Activated CD4-positive, alpha-beta T cell treated with anti-CD3 and anti-CD28 coated beads, Interleukin-2, amount 10 ng/mL, durations not matched to agents 24 days and 14 days (primary cell): ENCODE measurements around the gene MPZL3. TPM values are rescaled to one million over a fixed set of nuclear protein-coding genes. Genes with fewer than 3 reads are reported as not detected.

Experiments used
- DNase-seq: peaks from one replicate; pipeline ENCODE4 v3.0.0; 2022
- H3K27ac Mint-ChIP-seq: one replicate; pipeline ENCODE4 v1.8.0; 2022; ENCODE audit warnings: mild to moderate bottlenecking, mixed read lengths
- H3K27me3 Mint-ChIP-seq: one replicate; pipeline ENCODE4 v1.8.0; 2022; ENCODE audit warnings: mixed read lengths
- H3K36me3 Mint-ChIP-seq: one replicate; pipeline ENCODE4 v1.8.0; 2022; ENCODE audit warnings: low read depth, mild to moderate bottlenecking, mixed read lengths
- H3K4me1 Mint-ChIP-seq: one replicate; pipeline ENCODE4 v1.8.0; 2021; ENCODE audit warnings: mixed read lengths
- H3K4me3 Mint-ChIP-seq: one replicate; pipeline ENCODE4 v1.8.0; 2022; ENCODE audit warnings: mild to moderate bottlenecking, moderate library complexity, mixed read lengths
- H3K9me3 Mint-ChIP-seq: one replicate; pipeline ENCODE4 v1.8.0; 2021; ENCODE audit warnings: mixed read lengths
- intact Hi-C: fragments of 100-400 bp; cut with micrococcal nuclease; formaldehyde crosslinking; loops from one replicate; pipeline ENCODE4 v1.15.1; 2023
- total RNA-seq: library from RNA; stranded (reverse); gene quantifications from 2 replicates; pipeline ENCODE4 v1.2.3, GENCODE V29; 2022

MPZL3 gene
- total RNA-seq, 1 donor from 2014 or later: 65.4 TPM

DNA sequence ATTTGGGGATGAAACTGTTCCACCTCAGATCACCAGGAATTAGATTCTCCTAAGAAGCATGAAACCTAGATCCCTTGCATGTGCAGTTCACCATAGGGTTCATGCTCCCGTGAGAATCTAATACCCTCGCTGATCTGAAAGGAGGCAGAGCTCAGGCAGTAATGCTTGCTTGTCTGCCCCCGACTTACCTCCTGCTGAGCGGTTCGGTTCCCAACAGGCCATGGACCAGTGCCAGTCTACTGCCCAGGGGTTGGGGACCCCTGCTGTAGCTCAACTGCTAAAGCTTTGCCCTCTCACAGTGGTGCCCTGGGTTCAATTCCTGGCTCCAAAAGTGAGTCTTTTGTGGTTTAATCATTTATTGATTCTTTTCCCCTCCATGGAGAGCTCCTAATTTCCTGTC lies 30.7 kb downstream of the MPZL3 start:
- peak overlapping the region; percentile 100 for H3K27ac Mint-ChIP-seq

GRCh38 chr11:118219732-118220131 lies 32.4 kb downstream of the MPZL3 start:
- Mint-ChIP-seq H3K36me3 (peaks cover 58% of the 10 kb centered on the region), H3K9me3 (peaks cover 4% of the 10 kb centered on the region), H3K4me1 (peaks cover 75% of the 10 kb centered on the region), H3K27me3 (no peaks in the 10 kb centered on the region), H3K4me3 (peak overlapping the region; percentile 88), H3K27ac (peak overlapping the region; percentile 100)
- peak; percentile 71 for DNase-seq
- intact Hi-C loops: loop anchor here (5.0 kb wide), 1 partner anchor 217 kb away; no protein-coding TSS in a partner anchor

More for the DNA sequence above, 30.7 kb downstream of the MPZL3 start:
- H3K4me1 Mint-ChIP-seq: peaks cover 81% of the 10 kb centered on the region
- peaks cover 67% of the 10 kb centered on the region for H3K36me3 Mint-ChIP-seq
- H3K4me3 Mint-ChIP-seq: peak overlapping the region; percentile 88
- peaks cover 10% of the 10 kb centered on the region for H3K9me3 Mint-ChIP-seq
- peak; percentile 60 for DNase-seq
- no peaks in the 10 kb centered on the region for H3K27me3 Mint-ChIP-seq
- intact Hi-C loops: no loop called here

DNA sequence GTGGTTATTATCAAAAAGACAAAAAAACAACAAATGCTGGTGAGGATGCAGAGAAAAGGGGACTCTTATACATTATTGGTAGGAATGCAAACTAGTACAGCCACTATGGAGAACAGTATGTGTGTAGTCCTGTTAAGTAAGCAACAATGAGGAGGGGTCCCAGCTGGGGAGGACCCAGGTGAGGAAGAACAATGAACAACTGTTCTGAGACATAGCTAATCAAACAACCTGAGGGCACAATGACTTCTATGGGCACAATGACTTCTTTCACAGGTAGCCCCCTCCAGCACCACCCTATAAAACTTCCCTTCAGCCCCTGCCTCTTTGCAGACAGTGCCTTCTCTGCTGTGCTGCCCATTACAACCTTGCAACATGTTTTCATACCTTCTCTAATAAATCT lies 32.9 kb downstream of the MPZL3 start:
- H3K27ac Mint-ChIP-seq: peak overlapping the region; percentile 100

DNA sequence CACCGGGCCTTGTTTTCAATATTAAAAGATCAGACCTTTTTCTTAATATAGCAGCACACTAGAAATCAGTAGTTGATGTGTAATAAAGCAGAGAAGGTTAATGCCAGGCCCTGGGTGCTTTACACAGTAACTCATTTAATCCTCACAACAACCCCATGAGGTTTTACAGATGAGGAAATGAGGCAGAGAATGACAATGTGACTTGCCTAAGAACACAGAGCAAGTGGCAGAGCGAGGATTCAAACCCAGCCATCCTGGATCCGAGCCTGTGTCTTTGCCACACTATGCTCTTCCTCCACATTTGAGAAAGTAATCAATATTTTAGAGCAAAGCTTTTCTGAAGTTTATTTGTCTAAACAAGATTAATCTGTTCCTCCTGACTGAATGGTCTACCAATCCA lies 34.6 kb downstream of the MPZL3 start:
- DNase-seq: peak; percentile 74
- H3K36me3 Mint-ChIP-seq: peaks cover 60% of the 10 kb centered on the region

More for the DNA sequence above, 32.9 kb downstream of the MPZL3 start:
- DNase-seq: no peak
- Mint-ChIP-seq H3K36me3 (peaks cover 60% of the 10 kb centered on the region), H3K4me3 (peak overlapping the region; percentile 88), H3K9me3 (peaks cover 4% of the 10 kb centered on the region), H3K27me3 (no peaks in the 10 kb centered on the region), H3K4me1 (peaks cover 77% of the 10 kb centered on the region)
- intact Hi-C loops: loop anchor here (5.0 kb wide), 1 partner anchor 217 kb away; no protein-coding TSS in a partner anchor

GRCh38 chr11:118216621-118217481 lies 35.3 kb downstream of the MPZL3 start:
- peaks cover 87% of the 10 kb centered on the region for H3K4me1 Mint-ChIP-seq
- intact Hi-C loops: loop anchor here (1.0 to 5.0 kb wide), 8 partner anchors 8 to 215 kb away; partner anchors contain the start of genes CD3E, JAML and MPZL3
- peak overlapping the region; percentile 100 for H3K27ac Mint-ChIP-seq
- peak; percentile 84 for DNase-seq
- peaks cover 4% of the 10 kb centered on the region for H3K9me3 Mint-ChIP-seq
- peaks cover 62% of the 10 kb centered on the region for H3K36me3 Mint-ChIP-seq
- H3K4me3 Mint-ChIP-seq: peak overlapping the region; percentile 86
- H3K27me3 Mint-ChIP-seq: no peaks in the 10 kb centered on the region

More for the DNA sequence above, 34.6 kb downstream of the MPZL3 start:
- Mint-ChIP-seq H3K9me3 (peaks cover 4% of the 10 kb centered on the region), H3K27ac (peak overlapping the region; percentile 100), H3K4me1 (peaks cover 86% of the 10 kb centered on the region), H3K27me3 (no peaks in the 10 kb centered on the region), H3K4me3 (peak overlapping the region; percentile 86)
- intact Hi-C loops: loop anchor here (1.0 to 5.0 kb wide), 8 partner anchors 8 to 215 kb away; partner anchors contain the start of genes CD3E, JAML and MPZL3

DNA sequence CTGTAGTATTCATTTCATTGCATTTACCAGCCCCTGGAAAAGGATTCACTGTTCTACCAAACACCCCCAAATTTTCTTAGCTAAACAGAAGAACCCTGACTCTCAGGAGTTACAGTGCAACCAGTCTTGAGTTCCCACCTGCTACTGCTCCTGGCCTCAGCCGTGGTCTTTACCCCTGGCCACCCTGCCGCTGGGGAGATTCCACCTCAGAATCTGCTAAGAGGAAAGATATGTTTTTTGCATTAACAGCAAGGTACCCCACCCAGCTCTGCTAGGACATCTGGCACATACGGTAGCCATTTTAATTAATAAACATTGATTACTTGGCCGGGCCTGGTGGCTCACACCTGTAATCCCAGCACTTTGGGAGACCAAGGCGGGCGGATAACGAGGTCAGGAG lies 36.4 kb downstream of the MPZL3 start:
- intact Hi-C loops: loop anchor here (2.0 to 5.0 kb wide), 2 partner anchors 89 to 213 kb away; partner anchors contain the start of gene CD3E
- Mint-ChIP-seq H3K27me3 (no peaks in the 10 kb centered on the region), H3K4me3 (peak overlapping the region; percentile 86), H3K36me3 (peaks cover 68% of the 10 kb centered on the region), H3K4me1 (peaks cover 83% of the 10 kb centered on the region), H3K27ac (peak overlapping the region; percentile 100), H3K9me3 (peaks cover 4% of the 10 kb centered on the region)
- peak; percentile 62 for DNase-seq

GRCh38 chr11:118215262-118215661 lies 36.9 kb downstream of the MPZL3 start:
- Mint-ChIP-seq H3K4me3 (peak overlapping the region; percentile 86), H3K27ac (peak overlapping the region; percentile 100), H3K27me3 (no peaks in the 10 kb centered on the region), H3K36me3 (peaks cover 70% of the 10 kb centered on the region), H3K4me1 (peaks cover 82% of the 10 kb centered on the region), H3K9me3 (peaks cover 4% of the 10 kb centered on the region)
- intact Hi-C loops: loop anchor here (5.0 kb wide), 1 partner anchor 213 kb away; no protein-coding TSS in a partner anchor
- DNase-seq: peak; percentile 81

DNA sequence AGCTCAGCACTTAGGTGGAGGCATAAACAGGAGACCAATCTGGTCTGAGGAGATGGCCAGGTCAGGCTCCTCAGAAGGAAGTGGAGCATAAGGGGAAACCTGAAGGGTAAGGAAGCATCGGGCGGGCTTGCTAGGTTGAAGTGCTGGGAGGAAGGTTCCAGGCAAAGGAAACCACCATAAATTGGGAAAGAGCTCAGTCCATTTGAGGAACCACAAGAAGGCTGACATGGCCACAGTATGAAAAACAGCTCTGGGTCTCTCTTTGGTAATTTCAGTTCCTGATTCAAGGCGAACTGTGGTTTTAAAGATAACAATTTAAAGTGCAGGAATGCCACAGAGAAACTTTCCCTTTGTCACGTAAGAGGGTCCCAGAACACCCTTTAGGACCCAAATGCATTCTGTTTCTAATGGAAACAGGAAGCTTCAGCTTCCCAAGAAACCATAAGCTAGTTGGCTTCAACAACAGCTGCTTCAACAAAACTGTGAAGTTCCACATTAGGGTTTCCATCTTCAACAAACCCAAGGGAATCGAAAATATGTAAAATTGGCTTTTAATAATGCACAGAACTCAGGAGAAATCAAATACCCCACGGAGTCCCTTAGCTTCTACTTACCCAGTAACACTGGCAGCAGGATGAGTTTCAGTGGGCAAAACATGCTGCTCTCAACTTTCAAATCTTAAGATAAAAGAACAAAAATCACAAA lies 37.8 kb downstream of the MPZL3 start:
- Mint-ChIP-seq H3K27me3 (no peaks in the 10 kb centered on the region), H3K4me1 (peaks cover 77% of the 10 kb centered on the region), H3K27ac (peak overlapping the region; percentile 100), H3K36me3 (peaks cover 66% of the 10 kb centered on the region), H3K4me3 (peak overlapping the region; percentile 86), H3K9me3 (peaks cover 4% of the 10 kb centered on the region)
- intact Hi-C loops: no loop called here
- DNase-seq: peak; percentile 58

DNA sequence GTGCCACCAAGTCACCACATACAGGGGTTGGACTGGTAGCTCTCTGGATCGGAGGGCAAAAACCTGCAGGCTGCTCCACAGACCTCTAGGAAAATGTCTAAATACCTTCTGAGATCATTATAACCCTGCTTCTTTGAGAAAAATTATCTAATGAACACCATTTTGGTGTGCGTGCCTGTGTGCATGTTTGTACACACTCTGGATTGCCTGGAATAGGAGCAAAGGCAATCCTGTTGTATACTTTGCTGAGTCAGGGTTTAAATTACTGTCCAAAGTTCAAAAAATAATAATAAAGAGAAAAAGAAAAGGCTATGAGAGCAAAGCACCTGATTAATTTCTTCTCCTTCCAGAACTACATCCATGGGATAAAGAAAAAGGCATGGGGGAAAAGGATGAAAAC lies 38.4 kb downstream of the MPZL3 start:
- H3K4me1 Mint-ChIP-seq: peaks cover 77% of the 10 kb centered on the region
- intact Hi-C loops: no loop called here
- no peak for DNase-seq
- peaks cover 66% of the 10 kb centered on the region for H3K36me3 Mint-ChIP-seq
- H3K9me3 Mint-ChIP-seq: peaks cover 1% of the 10 kb centered on the region
- H3K27me3 Mint-ChIP-seq: no peaks in the 10 kb centered on the region
- H3K27ac Mint-ChIP-seq: peak overlapping the region; percentile 100
- H3K4me3 Mint-ChIP-seq: peak overlapping the region; percentile 86

- Mint-ChIP-seq H3K27ac (peak overlapping the region; percentile 100), H3K4me3 (peak overlapping the region; percentile 86), H3K36me3 (peaks cover 65% of the 10 kb centered on the region), H3K9me3 (no peaks in the 10 kb centered on the region), H3K4me1 (peaks cover 74% of the 10 kb centered on the region), H3K27me3 (no peaks in the 10 kb centered on the region)
- no peak for DNase-seq
- intact Hi-C loops: no loop called here
Measured at GRCh38 chr11:118213201-118213600, 39.0 kb downstream of the MPZL3 start.

GRCh38 chr11:118212781-118213191 lies 39.4 kb downstream of the MPZL3 start:
- DNase-seq: no peak
- intact Hi-C loops: no loop called here
- Mint-ChIP-seq H3K9me3 (no peaks in the 10 kb centered on the region), H3K27ac (peak overlapping the region; percentile 100), H3K36me3 (peaks cover 67% of the 10 kb centered on the region), H3K4me3 (peak overlapping the region; percentile 86), H3K27me3 (no peaks in the 10 kb centered on the region), H3K4me1 (peaks cover 74% of the 10 kb centered on the region)

DNA sequence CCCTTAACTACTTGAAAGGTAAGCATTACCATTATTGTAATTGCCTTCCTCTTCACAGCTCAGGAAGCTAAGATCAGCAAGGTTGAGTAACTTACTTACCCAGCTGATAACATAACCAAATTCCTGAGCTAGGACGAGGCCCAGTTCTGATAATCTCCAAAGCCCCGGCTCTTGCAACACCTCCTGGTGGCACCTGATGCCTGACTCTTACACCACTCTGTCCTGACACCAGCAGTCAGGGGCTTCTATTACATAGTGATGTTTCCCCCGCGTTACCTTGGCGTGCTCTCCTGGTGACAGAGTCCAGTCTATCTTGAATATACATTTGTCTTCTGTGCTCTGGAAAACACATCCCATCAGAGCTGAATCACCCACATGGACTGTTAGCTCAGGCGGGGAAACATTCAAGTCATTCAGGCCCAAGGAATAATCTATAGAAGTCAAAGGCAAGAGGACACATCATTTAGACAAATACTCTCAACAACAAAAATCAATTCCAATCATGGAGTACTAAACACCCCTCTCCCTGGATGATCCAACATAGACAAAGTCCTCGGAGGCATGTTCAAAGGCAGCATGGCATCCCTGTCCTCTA lies 39.9 kb downstream of the MPZL3 start:
- H3K9me3 Mint-ChIP-seq: no peaks in the 10 kb centered on the region
- intact Hi-C loops: no loop called here
- H3K4me1 Mint-ChIP-seq: peaks cover 71% of the 10 kb centered on the region
- peak overlapping the region; percentile 86 for H3K4me3 Mint-ChIP-seq
- no peak for DNase-seq
- peak overlapping the region; percentile 100 for H3K27ac Mint-ChIP-seq
- H3K36me3 Mint-ChIP-seq: peaks cover 71% of the 10 kb centered on the region
- no peaks in the 10 kb centered on the region for H3K27me3 Mint-ChIP-seq

GRCh38 chr11:118211006-118211405 lies 41.2 kb downstream of the MPZL3 start:
- intact Hi-C loops: no loop called here
- Mint-ChIP-seq H3K4me1 (peaks cover 73% of the 10 kb centered on the region), H3K36me3 (peaks cover 80% of the 10 kb centered on the region), H3K4me3 (peak overlapping the region; percentile 6), H3K9me3 (peaks cover 3% of the 10 kb centered on the region), H3K27me3 (no peaks in the 10 kb centered on the region), H3K27ac (peak overlapping the region; percentile 20)
- no peak for DNase-seq
